IPS DF 6.9 (cell line): ENCODE results near the gene GABRA4.

Experiments used
- DNase-seq: peaks from one replicate; pipeline ENCODE4 v3.0.0-alpha.2; 2013; ENCODE audit warnings: low read depth, low spot score
- H3K27ac ChIP-seq: one replicate; pipeline ENCODE4 v1.5.1; 2013; ENCODE audit warnings: low read length, control low read depth
- H3K27me3 ChIP-seq: 2 replicates; pipeline ENCODE4 v1.6.1; 2013; ENCODE audit warnings: mild to moderate bottlenecking, low read length; ENCODE audit not compliant: control insufficient read depth, insufficient read depth
- H3K36me3 ChIP-seq: 2 replicates; pipeline ENCODE4 v1.6.1; 2013; ENCODE audit warnings: low read length; ENCODE audit not compliant: control insufficient read depth, insufficient read depth
- H3K4me1 ChIP-seq: 2 replicates; pipeline ENCODE4 v1.6.1; 2013; ENCODE audit warnings: low read length; ENCODE audit not compliant: control insufficient read depth, insufficient read depth
- H3K4me3 ChIP-seq: 2 replicates; pipeline ENCODE4 v1.5.1; 2013; ENCODE audit warnings: mild to moderate bottlenecking, low read length
- H3K9me3 ChIP-seq: 2 replicates; pipeline ENCODE4 v1.6.1; 2013; ENCODE audit warnings: low read length, inconsistent platforms; ENCODE audit not compliant: control insufficient read depth, insufficient read depth
- WGBS: extraction: QIAGEN DNeasy Blood & Tissue Kit; methylation state at CpG from one replicate; pipeline ENCODE4 v1.1.7; 2013; ENCODE audit warnings: mixed read lengths, missing lambda C conversion rate; ENCODE audit not compliant: insufficient read length, insufficient coverage; 5-methylcytosine and 5-hydroxymethylcytosine counted together

Gene GABRA4

GRCh38 chr4:46979726-46980125, 13.7 kb downstream of the GABRA4 start:
- H3K27me3 ChIP-seq: no peaks in the 10 kb centered on the region
- no peak overlapping the region for H3K27ac ChIP-seq
- no peaks in the 10 kb centered on the region for H3K4me1 ChIP-seq
- no peak for DNase-seq
- no CpG with 5 or more reads among the region's 4 CpGs for WGBS
- H3K4me3 ChIP-seq: no peak overlapping the region
- H3K36me3 ChIP-seq: no peaks in the 10 kb centered on the region
- H3K9me3 ChIP-seq: no peaks in the 10 kb centered on the region

- Histone ChIP-seq H3K27me3 (no peaks in the 10 kb centered on the region), H3K4me3 (no peak overlapping the region), H3K27ac (no peak overlapping the region), H3K4me1 (no peaks in the 10 kb centered on the region), H3K36me3 (no peaks in the 10 kb centered on the region), H3K9me3 (no peaks in the 10 kb centered on the region)
- no CpG with 5 or more reads among the region's 2 CpGs for WGBS
- DNase-seq: no peak
Measured at GRCh38 chr4:46979283-46979682, 14.1 kb downstream of the GABRA4 start.

GRCh38 chr4:46977245-46977644, 16.1 kb downstream of the GABRA4 start:
- Histone ChIP-seq H3K9me3 (no peaks in the 10 kb centered on the region), H3K36me3 (no peaks in the 10 kb centered on the region), H3K27me3 (no peaks in the 10 kb centered on the region), H3K27ac (no peak overlapping the region), H3K4me3 (no peak overlapping the region), H3K4me1 (no peaks in the 10 kb centered on the region)
- no peak for DNase-seq
- WGBS: no CpG with 5 or more reads among the region's 2 CpGs

GRCh38 chr4:46975812-46976553, 17.4 kb downstream of the GABRA4 start:
- no peaks in the 10 kb centered on the region for H3K36me3 ChIP-seq
- no peak for DNase-seq
- H3K9me3 ChIP-seq: no peaks in the 10 kb centered on the region
- no peaks in the 10 kb centered on the region for H3K27me3 ChIP-seq
- WGBS: no CpG with 5 or more reads among the region's 4 CpGs
- no peaks in the 10 kb centered on the region for H3K4me1 ChIP-seq
- H3K4me3 ChIP-seq: no peak overlapping the region
- no peak overlapping the region for H3K27ac ChIP-seq

- no peak overlapping the region for H3K4me3 ChIP-seq
- H3K36me3 ChIP-seq: no peaks in the 10 kb centered on the region
- H3K4me1 ChIP-seq: no peaks in the 10 kb centered on the region
- no peaks in the 10 kb centered on the region for H3K9me3 ChIP-seq
- 100% methylated on average over 1 of the region's 1 CpG for WGBS
- no peaks in the 10 kb centered on the region for H3K27me3 ChIP-seq
- no peak for DNase-seq
- no peak overlapping the region for H3K27ac ChIP-seq
Measured at GRCh38 chr4:46974891-46975543, 18.4 kb downstream of the GABRA4 start.

- no CpG with 5 or more reads among the region's 1 CpG for WGBS
- DNase-seq: no peak
- no peaks in the 10 kb centered on the region for H3K27me3 ChIP-seq
- H3K36me3 ChIP-seq: no peaks in the 10 kb centered on the region
- H3K4me3 ChIP-seq: no peak overlapping the region
- no peaks in the 10 kb centered on the region for H3K4me1 ChIP-seq
- H3K27ac ChIP-seq: no peak overlapping the region
- H3K9me3 ChIP-seq: no peaks in the 10 kb centered on the region
Measured at GRCh38 chr4:46968847-46969246, 24.5 kb downstream of the GABRA4 start.

- Histone ChIP-seq H3K4me3 (no peak overlapping the region), H3K4me1 (no peaks in the 10 kb centered on the region), H3K27ac (no peak overlapping the region), H3K27me3 (no peaks in the 10 kb centered on the region), H3K9me3 (no peaks in the 10 kb centered on the region), H3K36me3 (no peaks in the 10 kb centered on the region)
- no peak for DNase-seq
- WGBS: no CpG with 5 or more reads among the region's 2 CpGs
Measured at GRCh38 chr4:46967631-46968030, 25.8 kb downstream of the GABRA4 start.

- no CpG with 5 or more reads among the region's 2 CpGs for WGBS
- Histone ChIP-seq H3K36me3 (no peaks in the 10 kb centered on the region), H3K27me3 (no peaks in the 10 kb centered on the region), H3K27ac (no peak overlapping the region), H3K4me3 (no peak overlapping the region), H3K4me1 (no peaks in the 10 kb centered on the region), H3K9me3 (no peaks in the 10 kb centered on the region)
- DNase-seq: no peak
Measured at GRCh38 chr4:46958742-46959488, 34.5 kb downstream of the GABRA4 start.

GRCh38 chr4:46956451-46956850, 36.9 kb downstream of the GABRA4 start:
- DNase-seq: no peak
- H3K27ac ChIP-seq: no peak overlapping the region
- no peaks in the 10 kb centered on the region for H3K27me3 ChIP-seq
- no CpG with 5 or more reads among the region's 4 CpGs for WGBS
- no peaks in the 10 kb centered on the region for H3K36me3 ChIP-seq
- no peaks in the 10 kb centered on the region for H3K9me3 ChIP-seq
- no peaks in the 10 kb centered on the region for H3K4me1 ChIP-seq
- H3K4me3 ChIP-seq: no peak overlapping the region

- Histone ChIP-seq H3K27me3 (no peaks in the 10 kb centered on the region), H3K36me3 (no peaks in the 10 kb centered on the region), H3K27ac (no peak overlapping the region), H3K4me3 (no peak overlapping the region), H3K4me1 (no peaks in the 10 kb centered on the region), H3K9me3 (no peaks in the 10 kb centered on the region)
- DNase-seq: no peak
Measured at GRCh38 chr4:46955601-46956000, 37.8 kb downstream of the GABRA4 start.
